Measurements from ENCODE around the gene UPF2.

The UPF2 gene

GRCh38 chr10:11958956-11959355 lies 83.7 kb downstream of the UPF2 start:
- no peak for TF ChIP-seq CTCF (conservative IDR thresholded peaks at IDR 0.05; ENCODE audit: low read length)
- DNase-seq (ENCODE audit: low read depth): no peak
- H3K4me3 ChIP-seq (ENCODE audit: low read length): no peak overlapping the region

- H3K4me3 ChIP-seq (ENCODE audit: low read length): no peak overlapping the region
- TF ChIP-seq CTCF (conservative IDR thresholded peaks at IDR 0.05; ENCODE audit: low read length): no peak
- no peak for DNase-seq (ENCODE audit: low read depth)
These were observed 90.9 kb downstream of the UPF2 start for GRCh38 chr10:11951695-11952094.

DNA sequence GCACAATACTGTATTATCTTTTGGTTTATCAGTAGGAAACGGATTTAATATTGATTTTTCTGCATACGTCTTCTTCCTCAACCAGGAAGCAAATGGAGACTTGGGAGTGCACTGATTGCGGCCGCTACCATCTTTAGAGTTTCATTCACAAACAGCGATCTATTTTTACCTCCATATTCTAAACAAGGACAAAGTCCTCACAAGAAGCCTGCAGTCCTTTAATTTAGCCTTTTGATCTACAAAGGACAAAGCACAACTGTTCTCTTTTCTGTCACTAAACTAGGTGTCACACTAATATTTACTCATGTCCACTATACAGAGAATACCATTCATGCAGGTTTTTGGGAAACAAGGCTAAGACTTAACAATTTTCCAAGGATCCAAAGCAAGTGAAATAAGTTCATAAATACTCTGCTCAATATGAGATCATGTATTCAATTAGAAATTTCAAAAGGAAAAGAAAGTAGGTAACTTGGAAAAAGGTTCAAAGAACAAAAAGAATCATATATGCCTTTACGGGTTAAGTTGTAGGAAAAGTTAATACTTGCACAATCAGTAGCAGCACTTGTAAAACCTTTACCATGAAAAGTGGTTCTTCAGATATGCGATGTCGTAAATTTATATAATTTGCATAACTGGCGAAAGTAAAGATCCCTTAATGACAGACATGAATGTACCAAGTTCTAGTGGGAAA lies 92.1 kb downstream of the UPF2 start:
- H3K4me3 ChIP-seq (ENCODE audit: low read length): no peak overlapping the region
- TF ChIP-seq CTCF (conservative IDR thresholded peaks at IDR 0.05; ENCODE audit: low read length): no peak
- no peak for DNase-seq (ENCODE audit: low read depth)

DNA sequence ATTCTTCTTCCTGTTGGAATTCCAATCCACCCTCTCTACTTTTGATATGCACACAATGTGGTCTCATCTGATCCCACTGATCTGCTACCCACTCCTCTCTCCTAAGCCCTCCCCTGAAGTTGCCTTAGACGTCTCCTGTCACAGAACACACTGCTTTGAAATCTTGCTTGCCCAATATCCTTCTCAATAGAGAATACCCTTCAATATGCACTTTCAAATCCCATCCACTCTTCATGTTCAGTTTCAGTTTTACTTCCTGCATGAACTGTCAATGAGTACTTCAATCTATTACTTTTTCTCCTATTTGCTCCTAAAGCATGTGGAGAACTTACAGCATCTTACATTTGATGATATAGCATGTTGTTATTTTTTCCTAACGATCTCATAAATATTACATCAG lies 93.5 kb downstream of the UPF2 start:
- DNase-seq (ENCODE audit: low read depth): no peak
- no peak overlapping the region for H3K4me3 ChIP-seq (ENCODE audit: low read length)
- TF ChIP-seq CTCF (conservative IDR thresholded peaks at IDR 0.05; ENCODE audit: low read length): no peak

GRCh38 chr10:11946652-11947051 lies 96.0 kb downstream of the UPF2 start:
- no peak for TF ChIP-seq CTCF (conservative IDR thresholded peaks at IDR 0.05; ENCODE audit: low read length)
- H3K4me3 ChIP-seq (ENCODE audit: low read length): no peak overlapping the region
- no peak for DNase-seq (ENCODE audit: low read depth)

DNA sequence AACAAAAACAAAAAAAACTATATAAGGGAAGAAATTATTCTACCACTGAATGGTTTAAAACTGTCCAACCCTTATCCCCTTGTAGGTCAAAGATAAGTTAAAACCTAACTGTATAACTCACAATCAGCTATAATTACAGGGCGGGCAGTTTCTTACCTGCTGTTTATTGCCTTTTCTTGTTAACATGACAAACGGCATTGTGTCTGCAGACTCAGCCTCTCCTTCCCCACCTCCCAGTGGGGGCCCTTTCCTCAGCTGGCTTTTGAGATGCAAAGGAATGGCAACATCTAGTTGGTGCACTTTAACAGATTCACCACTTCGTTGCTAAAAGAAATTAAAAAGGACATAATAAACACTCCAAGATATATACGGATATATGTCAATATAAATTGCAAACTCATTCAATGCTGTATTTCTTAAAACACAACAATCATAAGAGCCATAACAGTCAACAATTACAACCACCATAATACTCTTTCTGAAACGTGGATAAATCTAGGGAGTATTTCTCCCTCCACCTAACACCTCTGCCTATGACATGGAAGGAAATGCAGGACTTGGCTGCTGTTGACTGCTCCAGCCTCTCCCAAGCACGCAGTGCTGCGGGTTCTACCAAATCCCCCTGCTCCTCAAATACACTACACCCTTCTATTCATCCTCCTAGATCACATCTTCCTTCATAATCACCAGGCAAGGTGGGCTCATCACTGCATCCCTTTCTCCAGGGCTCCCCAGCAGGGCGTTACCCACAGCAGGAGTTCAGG lies 106.0 kb downstream of the UPF2 start:
- TF ChIP-seq CTCF (conservative IDR thresholded peaks at IDR 0.05; ENCODE audit: low read length): no peak

GRCh38 chr10:11934262-11934661 lies 108.3 kb downstream of the UPF2 start:
- no peak for TF ChIP-seq CTCF (conservative IDR thresholded peaks at IDR 0.05; ENCODE audit: low read length)
- no peak overlapping the region for H3K4me3 ChIP-seq (ENCODE audit: low read length)
- DNase-seq (ENCODE audit: low read depth): no peak

More for the DNA sequence above, 106.0 kb downstream of the UPF2 start:
- no peak overlapping the region for H3K4me3 ChIP-seq (ENCODE audit: low read length)
- no peak for DNase-seq (ENCODE audit: low read depth)
